Measurements from ENCODE around the gene CTNNAL1.

CTNNAL1 gene

DNA sequence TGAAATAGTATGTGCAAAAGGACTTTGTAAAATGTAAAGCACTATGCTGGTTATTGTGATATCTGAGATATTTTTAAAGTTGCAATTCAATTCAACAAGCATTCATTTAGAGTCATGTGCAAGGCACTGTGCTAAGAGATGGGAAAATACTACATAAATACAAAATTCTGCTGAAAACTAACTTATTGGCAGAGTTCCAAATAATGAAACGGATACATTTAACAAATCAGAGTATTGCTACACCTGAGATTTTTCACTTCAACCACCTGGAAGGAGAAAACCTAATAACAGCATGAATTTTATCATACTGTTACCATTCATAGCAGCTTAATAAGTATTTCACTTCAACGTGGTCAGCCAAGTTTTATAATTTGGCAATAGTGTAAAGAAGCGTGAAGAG lies 6.1 kb upstream of the CTNNAL1 start (continued):
- TF ChIP-seq ZNF555 (tag by site-specific recombination; conservative IDR thresholded peaks at IDR 0.05) (no peak), MZF1 (tag by site-specific recombination; IDR thresholded peaks at IDR 0.05; ENCODE audit: borderline replicate concordance) (no peak), ZSCAN30 (tag by site-specific recombination; IDR thresholded peaks at IDR 0.05) (no peak), ZNF19 (tag by site-specific recombination; IDR thresholded peaks at IDR 0.05; ENCODE audit: low read depth) (no peak), HOXD13 (CRISPR knock-in tag; IDR thresholded peaks at IDR 0.05; ENCODE audit: borderline replicate concordance) (no peak), MEIS1 (CRISPR knock-in tag; IDR thresholded peaks at IDR 0.05; ENCODE audit: borderline replicate concordance) (no peak), ZNF324 (tag by site-specific recombination; IDR thresholded peaks at IDR 0.05) (no peak), ZNF121 (tag by site-specific recombination; IDR thresholded peaks at IDR 0.05) (no peak)

DNA sequence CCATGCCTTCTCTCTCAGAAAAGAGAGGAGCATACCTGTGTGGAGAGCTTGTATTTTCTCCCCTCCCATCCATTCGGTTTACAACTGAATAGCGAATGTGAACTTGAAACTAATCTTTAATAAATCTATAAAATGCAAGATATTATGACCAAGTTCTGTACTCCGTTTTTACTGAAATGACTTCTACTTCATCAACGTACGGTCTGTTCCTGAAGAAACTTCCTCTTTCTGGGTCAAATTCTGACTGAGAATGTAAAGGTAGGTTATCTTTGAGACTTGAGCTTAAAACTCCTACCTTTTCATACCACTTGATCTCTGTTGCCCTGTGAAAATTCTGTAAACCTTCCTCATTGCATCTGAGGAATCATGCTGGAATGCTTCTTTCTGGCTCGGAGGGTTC lies 4.2 kb upstream of the CTNNAL1 start:
- Histone ChIP-seq H3K27ac (ENCODE audit: extremely low read depth, low read depth, low read length) (no peak overlapping the region), H3K4me1 (ENCODE audit: control insufficient read depth, insufficient read depth, low read length) (peaks cover 7% of the 10 kb centered on the region; the same call in 1 of the 2 replicates), H3K9me3 (ENCODE audit: control insufficient read depth, insufficient read depth, low read depth, low read length) (no peaks in the 10 kb centered on the region), H3K36me3 (ENCODE audit: control insufficient read depth in 2 of 2, insufficient read depth in 1 of 2, low read length in 2 of 2) (peaks cover 3 to 29% of the 10 kb centered on the region in 2 experiments), H3K4me3 (ENCODE audit: low read depth, low read length) (no peak overlapping the region)
- CTCF ChIA-PET = interaction anchor here (0.5 to 1.0 kb wide), 3 partner anchors 58 to 226 kb away, joined by 3 to 6 read pairs (median 4); no protein-coding TSS in a partner anchor
- POLR2A ChIA-PET = no interaction called here
- TF ChIP-seq ZNF639 (tag by site-specific recombination; IDR thresholded peaks at IDR 0.05) (no peak), YY2 (tag by site-specific recombination; IDR thresholded peaks at IDR 0.05) (no peak), RBAK (tag by site-specific recombination; IDR thresholded peaks at IDR 0.05) (no peak), ZNF423 (tag by site-specific recombination; IDR thresholded peaks at IDR 0.05) (no peak), WT1 (tag by site-specific recombination; IDR thresholded peaks at IDR 0.05) (no peak), ZNF132 (tag by site-specific recombination; IDR thresholded peaks at IDR 0.05; ENCODE audit: borderline replicate concordance) (no peak), ZNF239 (tag by site-specific recombination; IDR thresholded peaks at IDR 0.05) (no peak), GFI1B (tag by site-specific recombination; IDR thresholded peaks at IDR 0.05) (no peak)

DNA sequence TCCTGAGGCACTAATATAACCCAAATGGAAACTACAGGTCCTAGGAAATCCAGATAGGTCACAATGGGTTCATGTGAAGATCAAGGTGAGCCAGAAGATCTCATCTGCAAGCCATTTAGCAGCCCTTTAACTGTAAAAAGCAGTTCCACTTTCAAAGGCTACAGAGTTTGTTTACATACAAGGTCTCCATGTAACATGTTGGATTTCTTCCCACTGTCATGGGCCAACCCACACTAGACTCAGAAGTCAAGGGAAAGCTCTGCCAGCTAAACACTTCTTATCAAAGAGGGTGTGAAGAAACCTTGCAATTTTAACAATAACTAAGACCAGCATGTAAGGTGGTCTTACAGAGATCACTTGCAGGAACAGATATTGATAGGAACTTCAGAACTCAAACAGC lies 3.8 kb upstream of the CTNNAL1 start:
- POLR2A ChIA-PET = no interaction called here
- peaks cover 3 to 29% of the 10 kb centered on the region in 2 experiments for H3K36me3 ChIP-seq (ENCODE audit: control insufficient read depth in 2 of 2, insufficient read depth in 1 of 2, low read length in 2 of 2)
- H3K4me1 ChIP-seq (ENCODE audit: control insufficient read depth, insufficient read depth, low read length) = peaks cover 7% of the 10 kb centered on the region; the same call in 1 of the 2 replicates
- CTCF ChIA-PET = interaction anchor here (0.5 to 0.6 kb wide), 4 partner anchors 59 to 556 kb away, joined by 3 to 6 read pairs (median 4); no protein-coding TSS in a partner anchor
- no peak overlapping the region for H3K4me3 ChIP-seq (ENCODE audit: low read depth, low read length)
- H3K27ac ChIP-seq (ENCODE audit: extremely low read depth, low read depth, low read length) = no peak overlapping the region
- H3K9me3 ChIP-seq (ENCODE audit: control insufficient read depth, insufficient read depth, low read depth, low read length) = no peaks in the 10 kb centered on the region
- TF ChIP-seq ZNF558 (tag by site-specific recombination; IDR thresholded peaks at IDR 0.05) (no peak), ZNF248 (tag by site-specific recombination; IDR thresholded peaks at IDR 0.05) (no peak), ZNF140 (tag by site-specific recombination; IDR thresholded peaks at IDR 0.05) (no peak), ZNF23 (tag by site-specific recombination; IDR thresholded peaks at IDR 0.05; ENCODE audit: borderline replicate concordance) (no peak)

DNA sequence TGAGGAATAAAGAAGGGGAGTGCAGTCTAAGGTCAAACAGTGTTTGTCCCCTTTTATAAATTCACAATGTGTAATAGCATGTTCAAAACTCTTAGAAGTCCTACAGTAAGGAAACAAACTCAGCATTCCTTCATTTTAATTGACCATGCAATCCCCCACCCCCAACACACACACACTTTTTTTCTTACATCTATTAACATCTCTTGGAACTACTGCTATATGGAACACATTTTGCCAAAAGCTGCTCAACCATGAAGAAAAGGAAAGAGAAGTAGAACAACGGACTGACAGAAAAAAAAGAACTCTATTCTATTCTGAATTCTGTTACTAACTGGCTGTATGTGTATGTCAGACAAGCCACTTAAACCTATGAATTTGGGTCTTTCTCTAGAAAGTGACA lies 2.8 kb upstream of the CTNNAL1 start:
- Histone ChIP-seq H3K4me3 (ENCODE audit: low read depth, low read length) (no peak overlapping the region), H3K36me3 (ENCODE audit: control insufficient read depth in 2 of 2, insufficient read depth in 1 of 2, low read length in 2 of 2) (peaks cover 3 to 29% of the 10 kb centered on the region in 2 experiments), H3K27ac (ENCODE audit: extremely low read depth, low read depth, low read length) (no peak overlapping the region), H3K4me1 (ENCODE audit: control insufficient read depth, insufficient read depth, low read length) (peaks cover 8% of the 10 kb centered on the region; the same call in 1 of the 2 replicates), H3K9me3 (ENCODE audit: control insufficient read depth, insufficient read depth, low read depth, low read length) (no peaks in the 10 kb centered on the region)
- CTCF ChIA-PET = interaction anchor here (0.6 kb wide), 1 partner anchor 8 kb away, joined by 3 read pairs; no protein-coding TSS in a partner anchor
- POLR2A ChIA-PET = no interaction called here
- TF ChIP-seq ZNF112 (tag by site-specific recombination; IDR thresholded peaks at IDR 0.05) (no peak), ZNF548 (tag by site-specific recombination; IDR thresholded peaks at IDR 0.05) (no peak), ZNF670 (tag by site-specific recombination; IDR thresholded peaks at IDR 0.05; ENCODE audit: low read depth) (no peak), ZNF704 (tag by site-specific recombination; IDR thresholded peaks at IDR 0.05) (no peak), ZNF266 (tag by site-specific recombination; IDR thresholded peaks at IDR 0.05; ENCODE audit: low read depth) (no peak), OVOL3 (tag by site-specific recombination; IDR thresholded peaks at IDR 0.05) (no peak), GFI1B (tag by site-specific recombination; IDR thresholded peaks at IDR 0.05) (no peak), ZNF677 (tag by site-specific recombination; IDR thresholded peaks at IDR 0.05) (no peak)
- TF ChIP-seq, protein P1, sequence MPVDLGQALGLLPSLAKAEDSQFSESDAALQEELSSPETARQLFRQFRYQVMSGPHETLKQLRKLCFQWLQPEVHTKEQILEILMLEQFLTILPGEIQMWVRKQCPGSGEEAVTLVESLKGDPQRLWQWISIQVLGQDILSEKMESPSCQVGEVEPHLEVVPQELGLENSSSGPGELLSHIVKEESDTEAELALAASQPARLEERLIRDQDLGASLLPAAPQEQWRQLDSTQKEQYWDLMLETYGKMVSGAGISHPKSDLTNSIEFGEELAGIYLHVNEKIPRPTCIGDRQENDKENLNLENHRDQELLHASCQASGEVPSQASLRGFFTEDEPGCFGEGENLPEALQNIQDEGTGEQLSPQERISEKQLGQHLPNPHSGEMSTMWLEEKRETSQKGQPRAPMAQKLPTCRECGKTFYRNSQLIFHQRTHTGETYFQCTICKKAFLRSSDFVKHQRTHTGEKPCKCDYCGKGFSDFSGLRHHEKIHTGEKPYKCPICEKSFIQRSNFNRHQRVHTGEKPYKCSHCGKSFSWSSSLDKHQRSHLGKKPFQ (tag by site-specific recombination; IDR thresholded peaks at IDR 0.05) = no peak
